BJ (cell line): ENCODE measurements around the gene DCDC1. TPM values are rescaled to one million over a fixed set of nuclear protein-coding genes. Genes with fewer than 3 reads are reported as not detected.

Experiments
- CTCF ChIA-PET: fragments of 350-600 bp; formaldehyde crosslinking; extraction: SDS; loops from one replicate; lab custom pipeline; 2021; ENCODE audit warnings: antibody characterized with exemption, inconsistent platforms; lab: Yijun Ruan, JAX
- POLR2A ChIA-PET: fragments of 300-600 bp; sonication (Branson Sonifier 250); formaldehyde crosslinking; extraction: SDS; loops from one replicate; lab custom pipeline; 2021; ENCODE audit warnings: antibody characterized with exemption; lab: Charles Lee
- DNase-seq: peaks from one replicate; pipeline ENCODE4 v3.0.0-alpha.2; 2011; ENCODE audit warnings: low read depth
- H3K27me3 ChIP-seq: 2 replicates; pipeline ENCODE4 v1.6.0; 2011; ENCODE audit warnings: low read length; ENCODE audit not compliant: control insufficient read depth, insufficient read depth
- H3K36me3 ChIP-seq: 2 replicates; pipeline ENCODE4 v1.5.1; 2011; ENCODE audit warnings: low read length; ENCODE audit not compliant: control insufficient read depth, insufficient read depth
- H3K4me3 ChIP-seq: 2 replicates; pipeline ENCODE4 v1.5.1; 2011; ENCODE audit warnings: low read depth, mild to moderate bottlenecking, control low read depth, low read length
- polyA plus RNA-seq: library from polyadenylated mRNA; depleted of rRNA; stranded (reverse); fragments of >200 nt; gene quantifications from 2 replicates; pipeline ENCODE4 v1.2.3, GENCODE V29; 2011
- TF ChIP-seq, protein P1 (sequence below): IDR thresholded peaks from 2 replicates; pipeline ENCODE4 v1.5.1; 2011; ENCODE audit warnings: low read depth, mild to moderate bottlenecking, control low read depth, inconsistent platforms, low read length, moderate library complexity; ENCODE audit not compliant: insufficient read depth

The DCDC1 gene
- polyA plus RNA-seq, 1 experiment, result not detected

DNA sequence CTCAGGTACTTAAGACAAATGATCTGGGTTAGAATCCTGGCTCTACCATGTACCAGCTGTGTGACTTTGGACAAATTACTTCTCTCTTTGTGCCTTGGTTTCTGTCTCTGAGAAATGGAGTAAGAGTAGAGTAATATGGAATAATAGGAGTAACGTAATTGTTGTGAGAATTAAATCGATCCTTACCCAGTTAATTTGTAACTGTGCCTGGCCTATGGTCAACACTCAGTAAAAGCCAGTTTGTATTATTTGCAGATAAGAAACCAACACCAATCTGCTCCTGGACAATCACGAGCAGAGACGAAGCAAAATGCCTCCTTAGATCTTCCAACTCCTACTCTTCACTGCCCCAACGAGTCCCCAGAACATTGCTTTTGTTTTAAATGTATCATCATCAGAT is 266.7 kb downstream of the DCDC1 start:
- Histone ChIP-seq H3K27me3 (no peaks in the 10 kb centered on the region), H3K36me3 (no peaks in the 10 kb centered on the region), H3K4me3 (no peak overlapping the region)
- TF ChIP-seq, protein P1, sequence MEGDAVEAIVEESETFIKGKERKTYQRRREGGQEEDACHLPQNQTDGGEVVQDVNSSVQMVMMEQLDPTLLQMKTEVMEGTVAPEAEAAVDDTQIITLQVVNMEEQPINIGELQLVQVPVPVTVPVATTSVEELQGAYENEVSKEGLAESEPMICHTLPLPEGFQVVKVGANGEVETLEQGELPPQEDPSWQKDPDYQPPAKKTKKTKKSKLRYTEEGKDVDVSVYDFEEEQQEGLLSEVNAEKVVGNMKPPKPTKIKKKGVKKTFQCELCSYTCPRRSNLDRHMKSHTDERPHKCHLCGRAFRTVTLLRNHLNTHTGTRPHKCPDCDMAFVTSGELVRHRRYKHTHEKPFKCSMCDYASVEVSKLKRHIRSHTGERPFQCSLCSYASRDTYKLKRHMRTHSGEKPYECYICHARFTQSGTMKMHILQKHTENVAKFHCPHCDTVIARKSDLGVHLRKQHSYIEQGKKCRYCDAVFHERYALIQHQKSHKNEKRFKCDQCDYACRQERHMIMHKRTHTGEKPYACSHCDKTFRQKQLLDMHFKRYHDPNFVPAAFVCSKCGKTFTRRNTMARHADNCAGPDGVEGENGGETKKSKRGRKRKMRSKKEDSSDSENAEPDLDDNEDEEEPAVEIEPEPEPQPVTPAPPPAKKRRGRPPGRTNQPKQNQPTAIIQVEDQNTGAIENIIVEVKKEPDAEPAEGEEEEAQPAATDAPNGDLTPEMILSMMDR, result no peak
- POLR2A ChIA-PET, result no interaction called here
- no peak for DNase-seq
- CTCF ChIA-PET, result no interaction called here

DNA sequence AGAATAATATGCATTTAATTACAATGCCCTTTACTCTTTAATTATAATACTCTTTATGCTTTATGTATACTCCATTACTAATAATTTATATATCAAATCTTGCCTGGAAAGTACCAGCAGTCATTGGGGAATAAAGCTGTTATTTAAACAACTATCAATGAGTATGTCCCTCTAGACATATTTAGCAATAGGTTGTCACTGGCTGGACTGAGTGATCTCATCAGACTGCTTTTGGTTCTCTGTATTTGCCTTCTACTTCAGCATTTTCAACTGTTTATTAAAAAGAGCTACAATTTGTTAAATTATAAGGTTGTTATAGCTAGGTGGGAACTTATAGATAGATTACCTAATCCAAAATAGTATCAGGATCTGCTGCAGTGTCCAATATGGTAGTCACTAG is 267.2 kb downstream of the DCDC1 start:
- DNase-seq, result no peak
- ChIA-PET CTCF (no interaction called here), POLR2A (no interaction called here)
- H3K36me3 ChIP-seq, result no peaks in the 10 kb centered on the region
- H3K27me3 ChIP-seq, result no peaks in the 10 kb centered on the region
- no peak overlapping the region for H3K4me3 ChIP-seq
- TF ChIP-seq, protein P1, result no peak

DNA sequence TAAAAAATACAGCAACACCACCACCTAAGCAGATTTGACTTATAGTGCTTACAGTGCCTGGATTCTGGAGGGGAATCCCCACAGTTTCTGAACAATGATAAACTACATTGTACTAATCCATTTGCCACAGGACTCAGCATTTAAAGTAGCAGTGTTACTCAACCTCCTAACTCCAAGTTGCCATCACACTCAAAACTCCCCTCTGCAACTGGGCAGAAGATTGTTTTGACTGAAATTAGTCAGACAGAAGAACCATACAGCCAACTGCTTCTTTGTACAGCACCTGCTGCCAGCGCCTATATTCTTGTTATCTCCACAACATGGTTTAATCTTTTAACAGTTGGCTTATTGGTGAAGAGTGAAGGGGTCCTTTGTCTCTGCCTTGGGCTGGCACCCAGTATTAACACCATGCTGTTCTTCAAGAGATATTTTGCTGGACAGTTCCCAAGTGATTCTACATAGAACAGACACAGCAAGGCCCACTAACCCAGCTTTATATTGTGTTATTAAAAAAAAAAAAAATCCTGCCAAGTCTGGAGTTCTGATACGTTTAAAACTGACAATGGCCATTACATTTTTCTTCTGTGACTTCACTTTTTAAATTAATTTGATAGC is 273.2 kb downstream of the DCDC1 start:
- CTCF ChIA-PET, result interaction anchor here (0.5 kb wide), 1 partner anchor 27 kb away, joined by 4 read pairs; no protein-coding TSS in a partner anchor
- H3K4me3 ChIP-seq, result no peak overlapping the region
- TF ChIP-seq, protein P1, result no peak
- DNase-seq, result no peak
- POLR2A ChIA-PET, result no interaction called here
- no peaks in the 10 kb centered on the region for H3K36me3 ChIP-seq
- H3K27me3 ChIP-seq, result no peaks in the 10 kb centered on the region

DNA sequence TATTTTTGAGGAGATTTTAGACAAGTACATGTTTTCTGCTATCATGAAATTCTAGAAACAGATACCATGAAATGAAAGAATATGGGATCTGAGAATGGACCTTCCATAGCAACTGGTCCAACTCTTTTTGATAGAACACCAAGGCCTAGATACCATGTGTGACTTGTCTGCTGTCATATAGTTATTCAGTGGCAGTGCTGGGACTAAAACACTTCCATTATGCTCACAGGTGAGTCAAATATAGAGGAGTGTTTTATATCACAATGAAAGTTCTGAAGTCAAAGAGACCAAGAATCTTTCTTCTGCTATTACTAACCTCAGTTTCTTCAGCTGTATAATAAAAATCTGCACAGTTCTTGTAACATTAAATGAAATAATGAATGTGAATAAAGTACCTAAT is 276.9 kb downstream of the DCDC1 start:
- TF ChIP-seq, protein P1, result no peak
- H3K36me3 ChIP-seq, result no peaks in the 10 kb centered on the region
- no peak for DNase-seq
- POLR2A ChIA-PET, result no interaction called here
- CTCF ChIA-PET, result no interaction called here
- no peaks in the 10 kb centered on the region for H3K27me3 ChIP-seq
- H3K4me3 ChIP-seq, result no peak overlapping the region

DNA sequence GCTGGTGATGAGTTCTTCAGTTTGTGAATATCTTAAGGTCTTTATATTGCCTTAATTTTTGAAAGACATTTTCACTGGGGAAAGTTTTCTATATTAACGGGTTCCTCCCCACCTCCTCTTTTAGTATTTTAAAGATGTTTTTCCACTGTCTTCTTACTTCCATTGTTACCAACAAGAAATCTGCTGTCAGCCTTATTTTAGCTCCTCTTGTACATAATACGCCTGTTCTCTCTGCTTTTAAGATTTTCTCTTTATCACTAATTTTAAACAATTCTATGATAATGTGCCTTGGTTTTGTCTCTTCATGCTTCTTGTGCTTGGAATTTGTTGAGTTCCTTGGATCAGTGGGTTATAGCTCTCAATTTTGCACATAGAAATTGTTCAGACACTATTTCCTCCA is 280.4 kb downstream of the DCDC1 start:
- no peaks in the 10 kb centered on the region for H3K36me3 ChIP-seq
- TF ChIP-seq, protein P1, result no peak
- H3K27me3 ChIP-seq, result no peaks in the 10 kb centered on the region
- H3K4me3 ChIP-seq, result no peak overlapping the region
- ChIA-PET CTCF (no interaction called here), POLR2A (no interaction called here)
- DNase-seq, result no peak
